WERI-Rb-1 (cell line): Measurements from ENCODE around the gene MYO18A.
A peak's percentile ranks its signal among the peaks of the same experiment; 100 is the strongest.
"Not testable (repeated sequence)": the region's sequence is repeated elsewhere in the genome, so short reads cannot be mapped to it uniquely, and the experiment has no call there.

Experiments
- DNase-seq: peaks from one replicate; pipeline ENCODE4 v3.0.0-alpha.2; 2020
- H3K27ac ChIP-seq: fragments of 250-450 bp; sonication (Bioruptor Pico); 2 replicates; pipeline ENCODE4 v1.5.1; 2020; ENCODE audit warnings: mild to moderate bottlenecking, moderate library complexity
- H3K27me3 ChIP-seq: fragments of 250-450 bp; sonication (Bioruptor Pico); 2 replicates; pipeline ENCODE4 v1.5.1; 2021; ENCODE audit warnings: mild to moderate bottlenecking, low read depth, moderate library complexity; ENCODE audit not compliant: insufficient read depth, severe bottlenecking
- H3K36me3 ChIP-seq: fragments of 250-450 bp; sonication (Bioruptor Pico); 2 replicates; pipeline ENCODE4 v1.5.1; 2020; ENCODE audit warnings: mild to moderate bottlenecking, moderate library complexity
- H3K4me3 ChIP-seq: 2 replicates; pipeline ENCODE4 v1.5.1; 2011; ENCODE audit warnings: low read depth, mild to moderate bottlenecking, control low read depth, low read length
- H3K9me3 ChIP-seq: fragments of 250-450 bp; sonication (Bioruptor Pico); 2 replicates; pipeline ENCODE4 v1.5.1; 2021; ENCODE audit warnings: mild to moderate bottlenecking, moderate library complexity; ENCODE audit not compliant: severe bottlenecking
- CTCF ChIP-seq: IDR thresholded peaks from 2 replicates; pipeline ENCODE4 v1.5.1; 2011; ENCODE audit warnings: low read depth, mild to moderate bottlenecking, control low read depth, inconsistent platforms, low read length

Gene MYO18A

GRCh38 chr17:29172589-29172988 is 7.6 kb downstream of the MYO18A start:
- no peaks in the 10 kb centered on the region for H3K27me3 ChIP-seq
- H3K27ac ChIP-seq = no peak overlapping the region
- peaks cover 8% of the 10 kb centered on the region for H3K36me3 ChIP-seq
- H3K4me3 ChIP-seq = no peak overlapping the region
- H3K9me3 ChIP-seq = no peaks in the 10 kb centered on the region
- DNase-seq = no peak
- no peak for TF ChIP-seq CTCF

- Histone ChIP-seq H3K9me3 (no peaks in the 10 kb centered on the region), H3K4me3 (no peak overlapping the region), H3K27me3 (no peaks in the 10 kb centered on the region), H3K36me3 (peaks cover 23% of the 10 kb centered on the region), H3K27ac (no peak overlapping the region)
- no peak for DNase-seq
- no peak for TF ChIP-seq CTCF
Observed at GRCh38 chr17:29170682-29171081, 9.5 kb downstream of the MYO18A start.

- no peak for DNase-seq
- no peak overlapping the region for H3K27ac ChIP-seq
- no peak overlapping the region for H3K4me3 ChIP-seq
- peaks cover 28% of the 10 kb centered on the region for H3K36me3 ChIP-seq
- H3K9me3 ChIP-seq = no peaks in the 10 kb centered on the region
- no peaks in the 10 kb centered on the region for H3K27me3 ChIP-seq
- no peak for TF ChIP-seq CTCF
Observed at GRCh38 chr17:29169806-29170591, 10.2 kb downstream of the MYO18A start.

GRCh38 chr17:29168759-29169126 is 11.5 kb downstream of the MYO18A start:
- H3K9me3 ChIP-seq, H3K27me3 ChIP-seq, H3K27ac ChIP-seq, H3K4me3 ChIP-seq, DNase-seq: not testable (repeated sequence)
- H3K36me3 ChIP-seq = peaks cover 32% of the 10 kb centered on the region

GRCh38 chr17:29168079-29168758 is 12.0 kb downstream of the MYO18A start:
- H3K9me3 ChIP-seq = no peaks in the 10 kb centered on the region
- no peaks in the 10 kb centered on the region for H3K27me3 ChIP-seq
- H3K36me3 ChIP-seq = peaks cover 32% of the 10 kb centered on the region
- peak overlapping the region; percentile 9; the same call in 1 of the 2 replicates for H3K27ac ChIP-seq
- no peak for TF ChIP-seq CTCF
- H3K4me3 ChIP-seq = no peak overlapping the region
- DNase-seq = no peak

- no peak for DNase-seq
- no peaks in the 10 kb centered on the region for H3K9me3 ChIP-seq
- TF ChIP-seq CTCF = no peak
- H3K27ac ChIP-seq = no peak overlapping the region
- no peak overlapping the region for H3K4me3 ChIP-seq
- no peaks in the 10 kb centered on the region for H3K27me3 ChIP-seq
- H3K36me3 ChIP-seq = peaks cover 32% of the 10 kb centered on the region
Observed at GRCh38 chr17:29167393-29168078, 12.7 kb downstream of the MYO18A start.
